ENCODE data around the gene MRPL1. TPM values are rescaled to one million over a fixed set of nuclear protein-coding genes. Genes with fewer than 3 reads are reported as not detected.

MRPL1 gene
- total RNA-seq, 4 donors from 2014 or later, result 12.1 to 25.9 (median 19.0) TPM

- 42 to 54% methylated on average over 4 of the region's 4 CpGs for WGBS, 2 donors
Observed at GRCh38 chr4:78002260-78002659, 139.6 kb downstream of the MRPL1 start.

More at GRCh38 chr4:78002260-78002659, 139.6 kb downstream of the MRPL1 start:
- H3K27ac ChIP-seq, result peak overlapping the region; percentile 11 to 32 (median 13)
- H3K9me3 ChIP-seq, result no peaks in the 10 kb centered on the region
- no peak overlapping the region for H3K4me3 ChIP-seq (replicated peaks in 1 of 3)
- TF ChIP-seq POLR2A (IDR thresholded peaks at IDR 0.05), result no peak
- TF ChIP-seq, protein P1, sequence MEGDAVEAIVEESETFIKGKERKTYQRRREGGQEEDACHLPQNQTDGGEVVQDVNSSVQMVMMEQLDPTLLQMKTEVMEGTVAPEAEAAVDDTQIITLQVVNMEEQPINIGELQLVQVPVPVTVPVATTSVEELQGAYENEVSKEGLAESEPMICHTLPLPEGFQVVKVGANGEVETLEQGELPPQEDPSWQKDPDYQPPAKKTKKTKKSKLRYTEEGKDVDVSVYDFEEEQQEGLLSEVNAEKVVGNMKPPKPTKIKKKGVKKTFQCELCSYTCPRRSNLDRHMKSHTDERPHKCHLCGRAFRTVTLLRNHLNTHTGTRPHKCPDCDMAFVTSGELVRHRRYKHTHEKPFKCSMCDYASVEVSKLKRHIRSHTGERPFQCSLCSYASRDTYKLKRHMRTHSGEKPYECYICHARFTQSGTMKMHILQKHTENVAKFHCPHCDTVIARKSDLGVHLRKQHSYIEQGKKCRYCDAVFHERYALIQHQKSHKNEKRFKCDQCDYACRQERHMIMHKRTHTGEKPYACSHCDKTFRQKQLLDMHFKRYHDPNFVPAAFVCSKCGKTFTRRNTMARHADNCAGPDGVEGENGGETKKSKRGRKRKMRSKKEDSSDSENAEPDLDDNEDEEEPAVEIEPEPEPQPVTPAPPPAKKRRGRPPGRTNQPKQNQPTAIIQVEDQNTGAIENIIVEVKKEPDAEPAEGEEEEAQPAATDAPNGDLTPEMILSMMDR (IDR thresholded peaks at IDR 0.05), result no peak
- intact Hi-C loops (cut with DNase I), result no loop called here
- H3K27me3 ChIP-seq, result no peaks in the 10 kb centered on the region
- no peaks in the 10 kb centered on the region for H3K36me3 ChIP-seq
- H3K4me1 ChIP-seq, result peaks cover 0 to 7% of the 10 kb centered on the region in 2 donors
- DNase-seq, result peak in 1 of 2 donors; percentile 9

Small RNA genes within 50 kb of the gene (small RNA-seq; reads per million reads assigned to genes)
- gene AC112225.1, result not detected

Other genes starting within 250 kb of the MRPL1 start
- 10 to 100 TPM; 22.5 to 44.2 (median 35.5) TPM for gene CNOT6L, start 43.5 kb upstream of the MRPL1 start, total RNA-seq
- gene FRAS1, start 194.5 kb downstream of the MRPL1 start, total RNA-seq, result 10 to 100 TPM; 25.4 to 42.3 (median 31.7) TPM

Measured in thyroid gland (tissue), 4 donors.